HepG2 (cell line): ENCODE measurements around the gene HTRA2. TPM values are rescaled to one million over a fixed set of nuclear protein-coding genes. Genes with fewer than 3 reads are reported as not detected.
A peak's percentile ranks its signal among the peaks of the same experiment; 100 is the strongest.

Experiments
- CERS6 ChIP-seq: sonication (generic); formaldehyde crosslinking; IDR thresholded peaks from 2 replicates; pipeline ENCODE4 v1.5.0; 2020; ENCODE audit warnings: missing genetic modification reagents
- CREB3 ChIP-seq: sonication (generic); formaldehyde crosslinking; IDR thresholded peaks from 2 replicates; pipeline ENCODE4 v1.5.0; 2020; ENCODE audit warnings: missing genetic modification reagents
- HIC2 ChIP-seq: sonication (generic); formaldehyde crosslinking; IDR thresholded peaks from 2 replicates; pipeline ENCODE4 v1.9.0; 2022; ENCODE audit warnings: low read depth, missing genetic modification reagents
- HOXD1 ChIP-seq: sonication (generic); formaldehyde crosslinking; IDR thresholded peaks from 2 replicates; pipeline ENCODE4 v1.5.0; 2020; ENCODE audit warnings: missing genetic modification reagents
- NR2C2 ChIP-seq: sonication (generic); formaldehyde crosslinking; IDR thresholded peaks from 2 replicates; pipeline ENCODE4 v1.4.0; 2020; ENCODE audit warnings: missing genetic modification reagents, mild to moderate bottlenecking, moderate library complexity, borderline replicate concordance
- NR3C1 ChIP-seq: sonication (generic); formaldehyde crosslinking; IDR thresholded peaks from 2 replicates; pipeline ENCODE4 v1.4.0; 2020; ENCODE audit warnings: missing genetic modification reagents
- PATZ1 ChIP-seq: sonication (generic); formaldehyde crosslinking; IDR thresholded peaks from 2 replicates; pipeline ENCODE4 v1.4.0; 2020; ENCODE audit warnings: missing genetic modification reagents
- PBX3 ChIP-seq: sonication (generic); formaldehyde crosslinking; IDR thresholded peaks from 2 replicates; pipeline ENCODE4 v1.8.1; 2023; ENCODE audit warnings: missing genetic modification reagents, inconsistent platforms, borderline replicate concordance
- RAD21 ChIP-seq: fragments of 450-650 bp; formaldehyde crosslinking; IDR thresholded peaks from 2 replicates; pipeline ENCODE4 v1.5.0; 2020; ENCODE audit warnings: mild to moderate bottlenecking
- RFX3 ChIP-seq: IDR thresholded peaks from 2 replicates; pipeline ENCODE4 v1.6.1; 2016; ENCODE audit warnings: missing biosample characterization, missing genetic modification reagents
- SP140L ChIP-seq: sonication (generic); formaldehyde crosslinking; IDR thresholded peaks from 2 replicates; pipeline ENCODE4 v1.4.0; 2020; ENCODE audit warnings: missing genetic modification reagents, borderline replicate concordance
- THAP7 ChIP-seq: sonication (generic); formaldehyde crosslinking; IDR thresholded peaks from 2 replicates; pipeline ENCODE4 v1.8.1; 2023; ENCODE audit warnings: mild to moderate bottlenecking, missing genetic modification reagents
- TMF1 ChIP-seq: sonication (generic); formaldehyde crosslinking; IDR thresholded peaks from 2 replicates; pipeline ENCODE4 v1.8.1; 2022; ENCODE audit warnings: low read depth, missing genetic modification reagents
- TRIM22 ChIP-seq: fragments of 450-650 bp; IDR thresholded peaks from 2 replicates; pipeline ENCODE4 v1.6.1; 2017
- ZFP36L2 ChIP-seq: sonication (generic); formaldehyde crosslinking; IDR thresholded peaks from 2 replicates; pipeline ENCODE4 v1.4.0; 2020; ENCODE audit warnings: missing genetic modification reagents
- ZNF20 ChIP-seq: sonication (generic); formaldehyde crosslinking; IDR thresholded peaks from 2 replicates; pipeline ENCODE4 v1.4.0; 2020; ENCODE audit warnings: mild to moderate bottlenecking, moderate library complexity, missing genetic modification reagents
- ZNF333 ChIP-seq: sonication (generic); formaldehyde crosslinking; IDR thresholded peaks from 2 replicates; pipeline ENCODE4 v1.4.0; 2020; ENCODE audit warnings: mild to moderate bottlenecking, missing genetic modification reagents, borderline replicate concordance
- ZNF713 ChIP-seq: sonication (generic); formaldehyde crosslinking; IDR thresholded peaks from 2 replicates; pipeline ENCODE4 v1.4.0; 2020; ENCODE audit warnings: mild to moderate bottlenecking, missing genetic modification reagents
- ZNF773 ChIP-seq: sonication (generic); formaldehyde crosslinking; IDR thresholded peaks from 2 replicates; pipeline ENCODE4 v1.4.0; 2020; ENCODE audit warnings: missing genetic modification reagents, borderline replicate concordance
- ZSCAN9 ChIP-seq: IDR thresholded peaks from 2 replicates; pipeline ENCODE4 v1.6.1; 2016; ENCODE audit warnings: borderline replicate concordance
- polyA plus RNA-seq, 8 experiments: library from polyadenylated mRNA; depleted of rRNA in 3 of 8; stranded (reverse) in 7 of 8; unstranded in 1 of 8; fragments of >200 nt; fragmentation: Illumina TruSeq in 4 of 8; extraction: Trizol in 4 of 8; gene quantifications; 2 replicates each; pipeline versions ENCODE4 v1.2.1 to v1.2.3, GENCODE V29; 2011 to 2016; ENCODE audit warnings: low read depth in 4 of 8, missing spikeins in 1 of 8, mixed read lengths in 1 of 8; ENCODE audit not compliant: insufficient read depth in 1 of 8
- total RNA-seq, 5 experiments: library from RNA; depleted of rRNA; stranded (reverse); fragments of >200 nt; fragmentation: Illumina TruSeq; extraction: Trizol; gene quantifications; 2 replicates each; pipeline ENCODE4 v1.2.3, GENCODE V29; 2016; ENCODE audit warnings: low read depth in 1 of 5

Gene HTRA2
- total and polyA plus RNA-seq, 2 of the 13 experiments (the other 11 are each of a cell fraction or from before 2014, with no cell fraction given) = 47.7 to 50.3 TPM

GRCh38 chr2:74488643-74489481 is 40.9 kb upstream of the HTRA2 start (continued):
- TF ChIP-seq PBX3 (CRISPR knock-in tag) = no peak
- TF ChIP-seq ZNF773 (CRISPR knock-in tag) = no peak
- TF ChIP-seq ZFP36L2 (CRISPR knock-in tag) = no peak
- 0 out of 2 replicates have a peak, but pooled peaks have one; percentile 87 for TF ChIP-seq TMF1 (CRISPR knock-in tag)
- TF ChIP-seq HIC2 (CRISPR knock-in tag) = no peak
- TF ChIP-seq ZNF333 (CRISPR knock-in tag) = no peak
- TF ChIP-seq NR3C1 (CRISPR knock-in tag) = no peak
- TF ChIP-seq HOXD1 (CRISPR knock-in tag) = no peak
- no peak for TF ChIP-seq ZNF713
- TF ChIP-seq ZNF20 (CRISPR knock-in tag) = no peak
- TF ChIP-seq PATZ1 (CRISPR knock-in tag) = no peak; the same call in 1 of the 2 replicates
- 0 out of 2 replicates have a peak, but pooled peaks have one; percentile 65 for TF ChIP-seq ZSCAN9 (CRISPR knock-in tag)
- TF ChIP-seq SP140L = no peak; the same call in 1 of the 2 replicates
- TF ChIP-seq RFX3 (CRISPR knock-in tag) = no peak
- TF ChIP-seq THAP7 (CRISPR knock-in tag) = no peak
- no peak for TF ChIP-seq TRIM22
- peak; percentile 83 for TF ChIP-seq NR2C2 (CRISPR knock-in tag)
- no peak for TF ChIP-seq CERS6 (CRISPR knock-in tag)
- TF ChIP-seq CREB3 (CRISPR knock-in tag) = no peak
- TF ChIP-seq RAD21 (CRISPR knock-in tag) = no peak
